Activated CD4-positive, alpha-beta T cell treated with anti-CD3 and anti-CD28 coated beads, Interleukin-2, amount 50 U/mL, for 24 hours (primary cell): ENCODE data around the gene CLEC18B.
"Not testable (repeated sequence)": the region's sequence is repeated elsewhere in the genome, so short reads cannot be mapped to it uniquely, and the experiment has no call there.

Experiments used
- DNase-seq, 2 donors: peaks; one replicate each; pipeline ENCODE4 v3.0.0-alpha.2; 2020; ENCODE audit warnings: low read depth in 1 of 2, low spot score in 1 of 2

CLEC18B gene

GRCh38 chr16:74420612-74421481 lies at the start of gene CLEC18B:
Gene CLEC18B, minus strand, starts transcription at chr16:74421478. Its CDS starts 208 bp downstream, at chr16:74421270.
- not testable (repeated sequence) for DNase-seq

GRCh38 chr16:74469946-74470478 lies 48.7 kb upstream of the CLEC18B start:
- no peak for DNase-seq

- no peak for DNase-seq
Observed at GRCh38 chr16:74468807-74469525, 47.7 kb upstream of the CLEC18B start.

GRCh38 chr16:74466872-74467271 lies 45.6 kb upstream of the CLEC18B start:
- DNase-seq, result no peak

- no peak for DNase-seq
Observed at GRCh38 chr16:74465851-74466685, 44.8 kb upstream of the CLEC18B start.

GRCh38 chr16:74465281-74465680 lies 44.0 kb upstream of the CLEC18B start:
- DNase-seq, result no peak

GRCh38 chr16:74463888-74464287 lies 42.6 kb upstream of the CLEC18B start:
- no peak for DNase-seq

GRCh38 chr16:74462361-74462760 lies 41.1 kb upstream of the CLEC18B start:
- DNase-seq, result no peak

GRCh38 chr16:74461826-74462225 lies 40.5 kb upstream of the CLEC18B start:
- no peak for DNase-seq

- no peak for DNase-seq
Observed at GRCh38 chr16:74460542-74460941, 39.3 kb upstream of the CLEC18B start.

- DNase-seq, result no peak
Observed at GRCh38 chr16:74456290-74456625, 35.0 kb upstream of the CLEC18B start.

GRCh38 chr16:74455619-74456289 lies 34.5 kb upstream of the CLEC18B start:
- DNase-seq, result no peak

- DNase-seq, result no peak
Observed at GRCh38 chr16:74455213-74455612, 33.9 kb upstream of the CLEC18B start.

- no peak for DNase-seq
Observed at GRCh38 chr16:74451951-74452758, 30.9 kb upstream of the CLEC18B start.

- DNase-seq, result no peak
Observed at GRCh38 chr16:74450967-74451760, 29.9 kb upstream of the CLEC18B start.

- no peak for DNase-seq
Observed at GRCh38 chr16:74450236-74450635, 29.0 kb upstream of the CLEC18B start.

GRCh38 chr16:74449470-74449869 lies 28.2 kb upstream of the CLEC18B start:
- no peak for DNase-seq

- DNase-seq, result no peak
Observed at GRCh38 chr16:74448990-74449389, 27.7 kb upstream of the CLEC18B start.

GRCh38 chr16:74447578-74447977 lies 26.3 kb upstream of the CLEC18B start:
- no peak for DNase-seq
